Measurements from ENCODE around the gene ITFG2. TPM values are rescaled to one million over a fixed set of nuclear protein-coding genes. Genes with fewer than 3 reads are reported as not detected.
"Not testable (repeated sequence)": the region's sequence is repeated elsewhere in the genome, so short reads cannot be mapped to it uniquely, and the experiment has no call there.

ITFG2 gene
- total and polyA plus RNA-seq, 9 donors = 25.4 to 66.0 (median 41.1) TPM

GRCh38 chr12:2768224-2768961 lies 44.1 kb upstream of the ITFG2 start:
- no peaks in the 10 kb centered on the region for H3K9me3 ChIP-seq

GRCh38 chr12:2769866-2770533 lies 42.5 kb upstream of the ITFG2 start:
- no peak overlapping the region for H3K4me3 ChIP-seq
- WGBS, 3 donors = 76 to 83% (median 78%) methylated on average over 11 of the region's 11 CpGs
- no peaks in the 10 kb centered on the region for H3K9me3 ChIP-seq
- no peak for TF ChIP-seq POLR2A (IDR thresholded peaks at IDR 0.05)
- TF ChIP-seq EP300 (IDR thresholded peaks at IDR 0.05) = no peak
- TF ChIP-seq, protein P1, sequence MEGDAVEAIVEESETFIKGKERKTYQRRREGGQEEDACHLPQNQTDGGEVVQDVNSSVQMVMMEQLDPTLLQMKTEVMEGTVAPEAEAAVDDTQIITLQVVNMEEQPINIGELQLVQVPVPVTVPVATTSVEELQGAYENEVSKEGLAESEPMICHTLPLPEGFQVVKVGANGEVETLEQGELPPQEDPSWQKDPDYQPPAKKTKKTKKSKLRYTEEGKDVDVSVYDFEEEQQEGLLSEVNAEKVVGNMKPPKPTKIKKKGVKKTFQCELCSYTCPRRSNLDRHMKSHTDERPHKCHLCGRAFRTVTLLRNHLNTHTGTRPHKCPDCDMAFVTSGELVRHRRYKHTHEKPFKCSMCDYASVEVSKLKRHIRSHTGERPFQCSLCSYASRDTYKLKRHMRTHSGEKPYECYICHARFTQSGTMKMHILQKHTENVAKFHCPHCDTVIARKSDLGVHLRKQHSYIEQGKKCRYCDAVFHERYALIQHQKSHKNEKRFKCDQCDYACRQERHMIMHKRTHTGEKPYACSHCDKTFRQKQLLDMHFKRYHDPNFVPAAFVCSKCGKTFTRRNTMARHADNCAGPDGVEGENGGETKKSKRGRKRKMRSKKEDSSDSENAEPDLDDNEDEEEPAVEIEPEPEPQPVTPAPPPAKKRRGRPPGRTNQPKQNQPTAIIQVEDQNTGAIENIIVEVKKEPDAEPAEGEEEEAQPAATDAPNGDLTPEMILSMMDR (IDR thresholded peaks at IDR 0.05) = no peak
- no peaks in the 10 kb centered on the region for H3K4me1 ChIP-seq (ENCODE audit: insufficient read depth)
- H3K36me3 ChIP-seq = no peaks in the 10 kb centered on the region
- no peak for DNase-seq
- no peak overlapping the region for H3K27ac ChIP-seq
- intact Hi-C loops (cut with DNase I) = no loop called here
- H3K27me3 ChIP-seq = no peaks in the 10 kb centered on the region

More at GRCh38 chr12:2768224-2768961, 44.1 kb upstream of the ITFG2 start:
- H3K4me1 ChIP-seq (ENCODE audit: insufficient read depth) = no peaks in the 10 kb centered on the region
- no peak overlapping the region for H3K27ac ChIP-seq
- no peaks in the 10 kb centered on the region for H3K27me3 ChIP-seq
- intact Hi-C loops (cut with DNase I) = no loop called here
- no peak for DNase-seq
- 60 to 71% (median 68%) methylated on average over 10 of the region's 10 CpGs for WGBS, 3 donors
- TF ChIP-seq, protein P1 (IDR thresholded peaks at IDR 0.05) = no peak
- no peak for TF ChIP-seq EP300 (IDR thresholded peaks at IDR 0.05)
- no peak for TF ChIP-seq POLR2A (IDR thresholded peaks at IDR 0.05)
- H3K36me3 ChIP-seq = no peaks in the 10 kb centered on the region
- no peak overlapping the region for H3K4me3 ChIP-seq

DNA sequence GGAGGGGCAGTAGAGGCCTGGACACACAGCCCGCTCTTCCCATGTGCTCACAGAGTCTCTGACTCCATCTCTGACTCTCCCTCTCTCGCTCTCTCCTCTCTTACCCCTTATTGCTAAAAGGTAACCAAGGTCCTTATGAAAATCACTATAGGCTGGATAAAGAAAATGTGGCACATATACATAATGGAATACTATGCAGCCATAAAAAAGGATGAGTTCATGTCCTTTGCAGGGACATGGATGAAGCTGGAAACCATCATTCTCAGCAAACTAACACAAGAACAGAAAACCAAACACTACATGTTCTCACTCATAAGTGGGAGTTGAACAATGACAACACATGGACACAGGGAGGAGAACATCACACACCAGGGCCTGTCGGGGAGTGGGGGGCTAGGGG lies 41.9 kb upstream of the ITFG2 start:
- intact Hi-C loops (cut with DNase I) = not testable (repeated sequence)

DNA sequence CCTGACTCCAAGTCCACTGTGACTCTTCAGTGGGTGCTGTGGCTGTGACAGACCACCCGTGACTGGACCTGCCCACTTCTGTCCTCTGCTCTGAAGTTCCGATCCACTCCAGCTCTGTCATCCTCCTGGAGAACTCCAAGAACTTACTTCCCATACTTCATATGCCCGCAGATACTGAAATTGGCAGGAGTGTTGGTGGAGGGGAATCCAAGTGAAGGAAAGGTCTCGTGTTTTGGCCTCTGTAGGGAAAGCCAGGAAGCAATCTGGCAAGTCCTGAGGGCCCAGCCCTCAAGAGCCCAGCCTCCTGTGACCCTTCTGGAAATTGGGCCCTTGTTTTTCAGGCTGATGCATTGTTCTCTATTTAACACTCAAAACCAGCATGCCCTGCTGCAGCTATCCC lies 40.1 kb upstream of the ITFG2 start:
- H3K36me3 ChIP-seq = no peaks in the 10 kb centered on the region
- H3K4me1 ChIP-seq (ENCODE audit: insufficient read depth) = no peaks in the 10 kb centered on the region
- TF ChIP-seq POLR2A (IDR thresholded peaks at IDR 0.05) (no peak), EP300 (IDR thresholded peaks at IDR 0.05) (no peak)
- TF ChIP-seq, protein P1 (IDR thresholded peaks at IDR 0.05) = no peak
- WGBS, 3 donors = 67 to 68% (median 68%) methylated on average over 4 of the region's 4 CpGs
- intact Hi-C loops (cut with DNase I) = no loop called here
- DNase-seq = no peak
- H3K27ac ChIP-seq = no peak overlapping the region
- no peaks in the 10 kb centered on the region for H3K27me3 ChIP-seq
- H3K9me3 ChIP-seq = no peaks in the 10 kb centered on the region
- H3K4me3 ChIP-seq = no peak overlapping the region

More for the DNA sequence above, 41.9 kb upstream of the ITFG2 start:
- not testable (repeated sequence) for H3K27me3 ChIP-seq; H3K9me3 ChIP-seq; H3K4me3 ChIP-seq; H3K4me1 ChIP-seq (ENCODE audit: insufficient read depth); H3K36me3 ChIP-seq; H3K27ac ChIP-seq; DNase-seq
- 93 to 99% (median 95%) methylated on average over 3 of the region's 3 CpGs for WGBS, 3 donors

Measured in ovary (tissue), 9 donors.